ENCODE data around the gene TRIM72.
"Not testable (repeated sequence)": the region's sequence is repeated elsewhere in the genome, so short reads cannot be mapped to it uniquely, and the experiment has no call there.

The TRIM72 gene

GRCh38 chr16:31190818-31191444, 23.0 kb upstream of the TRIM72 start:
- no peak overlapping the region for H3K4me3 ChIP-seq (ENCODE audit: insufficient read depth, low read depth, low read length)
- no peaks in the 10 kb centered on the region for H3K4me1 ChIP-seq (ENCODE audit: control insufficient read depth, insufficient read depth, low read length)
- no peaks in the 10 kb centered on the region for H3K27me3 ChIP-seq (ENCODE audit: control insufficient read depth, insufficient read depth, low read length, poor library complexity, severe bottlenecking)
- H3K9me3 ChIP-seq (ENCODE audit: control insufficient read depth, low read length): no peaks in the 10 kb centered on the region
- no peak overlapping the region for H3K27ac ChIP-seq (ENCODE audit: insufficient read depth, low read depth, low read length, poor library complexity, severe bottlenecking)
- H3K36me3 ChIP-seq (ENCODE audit: control insufficient read depth, insufficient read depth, low read length): peaks cover 83% of the 10 kb centered on the region
- WGBS, 2 experiments: 96 to 97% methylated on average over 17 of the region's 17 CpGs

- no peaks in the 10 kb centered on the region for H3K4me1 ChIP-seq (ENCODE audit: control insufficient read depth, insufficient read depth, low read length)
- H3K27ac ChIP-seq (ENCODE audit: insufficient read depth, low read depth, low read length, poor library complexity, severe bottlenecking): no peak overlapping the region
- 92 to 96% methylated on average over 5 of the region's 5 CpGs for WGBS, 2 experiments
- H3K4me3 ChIP-seq (ENCODE audit: insufficient read depth, low read depth, low read length): no peak overlapping the region
- peaks cover 78% of the 10 kb centered on the region for H3K36me3 ChIP-seq (ENCODE audit: control insufficient read depth, insufficient read depth, low read length)
- H3K27me3 ChIP-seq (ENCODE audit: control insufficient read depth, insufficient read depth, low read length, poor library complexity, severe bottlenecking): no peaks in the 10 kb centered on the region
- no peaks in the 10 kb centered on the region for H3K9me3 ChIP-seq (ENCODE audit: control insufficient read depth, low read length)
These were observed 22.1 kb upstream of the TRIM72 start for GRCh38 chr16:31191697-31192428.

- Histone ChIP-seq H3K4me3 (ENCODE audit: insufficient read depth, low read depth, low read length) (no peak overlapping the region), H3K36me3 (ENCODE audit: control insufficient read depth, insufficient read depth, low read length) (peaks cover 66% of the 10 kb centered on the region), H3K9me3 (ENCODE audit: control insufficient read depth, low read length) (no peaks in the 10 kb centered on the region), H3K27ac (ENCODE audit: insufficient read depth, low read depth, low read length, poor library complexity, severe bottlenecking) (no peak overlapping the region), H3K4me1 (ENCODE audit: control insufficient read depth, insufficient read depth, low read length) (no peaks in the 10 kb centered on the region), H3K27me3 (ENCODE audit: control insufficient read depth, insufficient read depth, low read length, poor library complexity, severe bottlenecking) (no peaks in the 10 kb centered on the region)
- WGBS, 2 experiments: 96% methylated on average over 16 of the region's 16 CpGs
These were observed 20.9 kb upstream of the TRIM72 start for GRCh38 chr16:31192856-31193642.

- Histone ChIP-seq H3K4me3 (ENCODE audit: insufficient read depth, low read depth, low read length) (no peak overlapping the region), H3K9me3 (ENCODE audit: control insufficient read depth, low read length) (no peaks in the 10 kb centered on the region), H3K4me1 (ENCODE audit: control insufficient read depth, insufficient read depth, low read length) (no peaks in the 10 kb centered on the region), H3K27me3 (ENCODE audit: control insufficient read depth, insufficient read depth, low read length, poor library complexity, severe bottlenecking) (no peaks in the 10 kb centered on the region), H3K27ac (ENCODE audit: insufficient read depth, low read depth, low read length, poor library complexity, severe bottlenecking) (no peak overlapping the region), H3K36me3 (ENCODE audit: control insufficient read depth, insufficient read depth, low read length) (peaks cover 60% of the 10 kb centered on the region)
- 95 to 100% methylated on average over 2 of the region's 2 CpGs for WGBS, 2 experiments
These were observed 20.0 kb upstream of the TRIM72 start for GRCh38 chr16:31193874-31194273.

GRCh38 chr16:31194898-31195297, 19.0 kb upstream of the TRIM72 start:
- peaks cover 50% of the 10 kb centered on the region for H3K36me3 ChIP-seq (ENCODE audit: control insufficient read depth, insufficient read depth, low read length)
- no peak overlapping the region for H3K27ac ChIP-seq (ENCODE audit: insufficient read depth, low read depth, low read length, poor library complexity, severe bottlenecking)
- no peak overlapping the region for H3K4me3 ChIP-seq (ENCODE audit: insufficient read depth, low read depth, low read length)
- 94 to 95% methylated on average over 7 of the region's 7 CpGs for WGBS, 2 experiments
- no peaks in the 10 kb centered on the region for H3K4me1 ChIP-seq (ENCODE audit: control insufficient read depth, insufficient read depth, low read length)
- H3K27me3 ChIP-seq (ENCODE audit: control insufficient read depth, insufficient read depth, low read length, poor library complexity, severe bottlenecking): no peaks in the 10 kb centered on the region
- no peaks in the 10 kb centered on the region for H3K9me3 ChIP-seq (ENCODE audit: control insufficient read depth, low read length)

- H3K4me3 ChIP-seq (ENCODE audit: insufficient read depth, low read depth, low read length); H3K4me1 ChIP-seq (ENCODE audit: control insufficient read depth, insufficient read depth, low read length); H3K27me3 ChIP-seq (ENCODE audit: control insufficient read depth, insufficient read depth, low read length, poor library complexity, severe bottlenecking); H3K27ac ChIP-seq (ENCODE audit: insufficient read depth, low read depth, low read length, poor library complexity, severe bottlenecking); H3K9me3 ChIP-seq (ENCODE audit: control insufficient read depth, low read length): not testable (repeated sequence)
- peaks cover 40% of the 10 kb centered on the region for H3K36me3 ChIP-seq (ENCODE audit: control insufficient read depth, insufficient read depth, low read length)
- 95% methylated on average over 11 of the region's 11 CpGs for WGBS, 2 experiments
These were observed 18.1 kb upstream of the TRIM72 start for GRCh38 chr16:31195861-31196260.

- peaks cover 10% of the 10 kb centered on the region for H3K27me3 ChIP-seq (ENCODE audit: control insufficient read depth, insufficient read depth, low read length, poor library complexity, severe bottlenecking)
- H3K27ac ChIP-seq (ENCODE audit: insufficient read depth, low read depth, low read length, poor library complexity, severe bottlenecking): no peak overlapping the region
- H3K4me1 ChIP-seq (ENCODE audit: control insufficient read depth, insufficient read depth, low read length): no peaks in the 10 kb centered on the region
- peaks cover 34% of the 10 kb centered on the region for H3K36me3 ChIP-seq (ENCODE audit: control insufficient read depth, insufficient read depth, low read length)
- H3K4me3 ChIP-seq (ENCODE audit: insufficient read depth, low read depth, low read length): no peak overlapping the region
- WGBS, 2 experiments: 94 to 95% methylated on average over 17 of the region's 17 CpGs
- no peaks in the 10 kb centered on the region for H3K9me3 ChIP-seq (ENCODE audit: control insufficient read depth, low read length)
These were observed 17.4 kb upstream of the TRIM72 start for GRCh38 chr16:31196324-31197088.

GRCh38 chr16:31198207-31198882, 15.6 kb upstream of the TRIM72 start:
- H3K4me1 ChIP-seq (ENCODE audit: control insufficient read depth, insufficient read depth, low read length): no peaks in the 10 kb centered on the region
- no peaks in the 10 kb centered on the region for H3K9me3 ChIP-seq (ENCODE audit: control insufficient read depth, low read length)
- H3K36me3 ChIP-seq (ENCODE audit: control insufficient read depth, insufficient read depth, low read length): peaks cover 22% of the 10 kb centered on the region
- H3K27me3 ChIP-seq (ENCODE audit: control insufficient read depth, insufficient read depth, low read length, poor library complexity, severe bottlenecking): peaks cover 28% of the 10 kb centered on the region
- WGBS, 2 experiments: 91 to 93% methylated on average over 7 of the region's 7 CpGs
- H3K4me3 ChIP-seq (ENCODE audit: insufficient read depth, low read depth, low read length): no peak overlapping the region
- no peak overlapping the region for H3K27ac ChIP-seq (ENCODE audit: insufficient read depth, low read depth, low read length, poor library complexity, severe bottlenecking)

- H3K4me3 ChIP-seq (ENCODE audit: insufficient read depth, low read depth, low read length): no peak overlapping the region
- H3K36me3 ChIP-seq (ENCODE audit: control insufficient read depth, insufficient read depth, low read length): peaks cover 14% of the 10 kb centered on the region
- H3K27ac ChIP-seq (ENCODE audit: insufficient read depth, low read depth, low read length, poor library complexity, severe bottlenecking): no peak overlapping the region
- no peaks in the 10 kb centered on the region for H3K4me1 ChIP-seq (ENCODE audit: control insufficient read depth, insufficient read depth, low read length)
- peaks cover 40% of the 10 kb centered on the region for H3K27me3 ChIP-seq (ENCODE audit: control insufficient read depth, insufficient read depth, low read length, poor library complexity, severe bottlenecking)
- 94 to 96% methylated on average over 5 of the region's 5 CpGs for WGBS, 2 experiments
- H3K9me3 ChIP-seq (ENCODE audit: control insufficient read depth, low read length): no peaks in the 10 kb centered on the region
These were observed 14.4 kb upstream of the TRIM72 start for GRCh38 chr16:31199430-31200041.
